ENCODE measurements around the gene TMTC2.
"Not testable (repeated sequence)": the region's sequence is repeated elsewhere in the genome, so short reads cannot be mapped to it uniquely, and the experiment has no call there.

The TMTC2 gene

DNA sequence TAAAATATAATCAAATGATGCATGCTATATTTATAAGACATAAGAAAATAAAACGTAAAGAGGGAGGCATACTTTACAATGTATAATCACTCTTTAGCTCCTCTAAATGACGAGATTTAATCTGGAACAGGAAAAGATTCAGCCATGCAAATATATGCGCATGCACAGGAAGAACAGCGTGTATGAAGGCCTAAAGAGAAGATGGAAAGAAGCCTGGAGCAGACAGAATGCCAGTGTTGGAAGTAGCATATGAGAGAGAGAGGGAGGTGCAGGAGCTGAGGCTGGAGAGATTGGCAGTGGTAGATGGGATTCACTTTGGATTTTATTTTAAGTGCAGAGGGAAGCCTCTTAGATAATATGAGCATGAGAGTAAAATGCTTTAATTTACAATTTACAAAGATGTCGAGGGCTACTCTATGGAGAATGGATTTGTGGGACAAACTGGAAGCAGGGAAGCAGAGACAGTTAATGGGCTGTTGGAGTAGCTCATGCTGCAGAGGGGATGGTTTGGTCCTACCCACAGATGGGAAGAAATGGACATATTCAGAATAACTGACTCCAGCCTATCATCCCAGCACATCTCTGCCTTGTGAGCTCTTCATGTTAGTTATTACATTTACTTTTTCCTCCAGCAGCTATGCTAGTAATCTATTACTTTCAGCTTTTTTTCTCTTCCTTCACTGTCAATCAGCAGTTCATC, 411.1 kb downstream of the TMTC2 start:
- DNase-seq, result no peak

DNA sequence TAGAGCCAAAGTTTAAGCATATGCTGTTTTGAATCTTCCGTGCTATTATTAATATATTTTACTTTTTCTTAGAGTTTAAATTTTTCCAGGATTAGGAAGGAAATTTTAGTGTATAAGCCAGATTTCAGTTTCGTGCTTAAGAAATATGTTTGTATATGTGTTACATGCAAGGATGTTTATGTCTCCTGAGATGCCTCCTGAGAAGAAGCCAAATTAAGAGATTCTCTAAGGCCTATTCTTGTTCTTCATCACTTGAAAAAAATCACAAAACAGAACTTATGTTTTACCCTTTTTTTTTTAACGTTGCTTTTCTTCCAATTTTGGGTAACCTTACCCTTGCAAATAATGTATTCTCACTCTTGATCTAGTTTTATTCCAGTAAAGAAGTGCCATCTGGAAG, 412.7 kb downstream of the TMTC2 start:
- DNase-seq, result no peak

DNA sequence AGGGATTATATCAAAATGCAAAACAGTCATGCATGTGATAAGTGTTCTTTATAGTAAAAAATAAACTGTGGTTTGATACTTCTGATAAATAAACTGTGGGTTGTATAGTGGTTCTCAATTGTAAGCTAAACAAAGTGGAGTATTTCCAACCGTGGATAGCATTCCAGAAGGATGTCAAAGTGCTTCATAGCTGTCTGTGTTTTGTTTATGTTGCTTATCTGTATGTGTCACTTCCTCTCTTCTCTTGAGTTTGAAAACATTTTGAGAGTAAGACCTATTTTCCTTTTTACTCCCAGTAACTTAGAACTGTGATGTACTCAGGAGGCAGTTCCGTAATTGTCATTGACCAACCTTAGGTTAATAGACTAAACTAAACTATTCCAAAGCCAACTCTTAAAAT, 415.8 kb downstream of the TMTC2 start:
- no peak for DNase-seq

DNA sequence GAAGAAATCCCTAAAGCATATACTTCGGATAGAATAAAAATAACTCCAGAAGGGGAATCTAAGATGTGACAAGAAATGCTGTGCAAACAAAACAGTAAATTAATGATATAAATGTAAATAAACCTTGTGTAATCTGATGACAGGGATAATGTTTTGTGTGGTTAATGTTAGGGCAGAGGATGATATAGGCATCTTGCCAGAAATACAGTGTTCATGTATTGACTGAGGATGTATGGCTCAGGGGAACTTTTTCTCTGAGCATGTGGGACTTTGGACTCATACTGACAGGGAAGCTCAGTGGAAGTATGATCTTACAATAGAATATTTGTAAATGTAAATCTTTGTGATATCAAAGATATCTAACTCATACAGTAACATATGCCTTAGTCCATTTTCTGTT, 420.2 kb downstream of the TMTC2 start:
- DNase-seq, result no peak

DNA sequence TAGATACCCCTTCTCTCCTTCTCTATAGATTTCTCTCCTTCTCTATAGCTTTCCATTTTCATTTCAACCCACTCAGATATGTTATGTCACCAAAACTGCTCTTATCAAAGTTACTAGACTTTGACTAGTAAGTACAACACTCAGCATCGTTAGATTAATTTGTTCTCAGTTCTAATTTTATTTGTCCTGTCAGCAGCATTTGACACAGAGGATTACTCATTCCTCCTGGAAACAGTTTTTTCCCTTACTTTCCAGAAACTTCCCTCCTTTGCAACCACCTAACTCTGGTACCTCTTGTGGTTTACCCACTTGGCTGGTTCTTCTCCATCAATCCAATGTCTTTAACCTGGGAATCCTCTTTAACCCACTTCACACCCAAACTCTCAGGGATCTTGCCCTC, 423.7 kb downstream of the TMTC2 start:
- no peak for DNase-seq

DNA sequence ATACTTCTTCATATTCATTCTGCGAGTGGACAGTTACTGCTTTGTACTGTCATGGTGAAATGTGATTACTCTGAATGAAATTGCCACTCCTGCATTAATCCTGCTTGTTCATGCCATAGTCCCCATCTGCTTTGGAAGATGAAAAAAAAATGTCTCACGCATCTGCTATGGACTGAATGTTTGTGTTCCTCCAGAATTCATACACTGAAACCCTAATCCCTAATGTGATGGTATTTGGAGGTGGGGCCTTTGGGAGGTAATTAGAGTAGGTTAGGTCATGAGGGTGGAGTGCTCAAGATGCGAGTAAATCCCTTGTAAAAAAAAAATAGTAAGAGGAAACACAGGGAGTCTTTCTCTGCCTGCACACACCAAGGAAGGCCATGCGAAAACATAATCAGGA, 427.2 kb downstream of the TMTC2 start:
- DNase-seq, result no peak

DNA sequence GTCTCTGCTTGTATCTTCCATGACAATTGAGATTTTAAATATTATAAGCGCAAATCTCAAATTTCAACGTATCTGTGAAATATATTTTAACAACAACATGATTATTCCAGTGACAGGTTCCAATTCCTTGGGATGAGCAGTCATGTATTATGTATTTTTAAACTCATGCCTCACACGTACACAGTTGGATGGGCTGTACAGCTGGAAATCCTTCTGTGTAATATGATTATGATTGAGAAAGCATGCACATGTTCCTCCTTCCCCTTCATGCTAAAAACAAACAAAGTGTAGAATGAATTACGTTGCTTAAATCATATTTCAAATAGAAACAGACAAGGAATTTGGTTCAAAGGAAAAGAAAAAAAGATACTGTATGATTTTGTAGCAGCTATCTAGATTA, 428.3 kb downstream of the TMTC2 start:
- DNase-seq, result no peak

DNA sequence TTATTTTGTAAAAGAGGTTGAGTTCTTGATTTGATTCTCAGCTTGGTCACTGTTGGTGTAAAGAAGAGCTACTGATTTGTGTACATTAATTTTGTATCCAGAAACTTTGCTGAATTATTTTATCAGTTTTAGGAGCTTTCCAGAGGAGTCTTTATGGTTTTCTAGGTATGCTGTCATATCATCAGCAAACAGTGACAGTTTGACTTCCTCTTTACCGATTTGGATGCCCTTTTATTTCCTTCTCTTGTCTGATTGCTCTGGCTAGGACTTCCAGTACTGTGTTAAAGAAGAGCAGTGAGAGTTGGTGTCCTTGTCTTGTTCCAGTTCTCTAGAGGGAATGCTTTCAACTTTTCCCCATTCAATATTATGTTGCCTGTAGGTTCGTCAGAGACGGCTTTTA, 431.2 kb downstream of the TMTC2 start:
- not testable (repeated sequence) for DNase-seq

DNA sequence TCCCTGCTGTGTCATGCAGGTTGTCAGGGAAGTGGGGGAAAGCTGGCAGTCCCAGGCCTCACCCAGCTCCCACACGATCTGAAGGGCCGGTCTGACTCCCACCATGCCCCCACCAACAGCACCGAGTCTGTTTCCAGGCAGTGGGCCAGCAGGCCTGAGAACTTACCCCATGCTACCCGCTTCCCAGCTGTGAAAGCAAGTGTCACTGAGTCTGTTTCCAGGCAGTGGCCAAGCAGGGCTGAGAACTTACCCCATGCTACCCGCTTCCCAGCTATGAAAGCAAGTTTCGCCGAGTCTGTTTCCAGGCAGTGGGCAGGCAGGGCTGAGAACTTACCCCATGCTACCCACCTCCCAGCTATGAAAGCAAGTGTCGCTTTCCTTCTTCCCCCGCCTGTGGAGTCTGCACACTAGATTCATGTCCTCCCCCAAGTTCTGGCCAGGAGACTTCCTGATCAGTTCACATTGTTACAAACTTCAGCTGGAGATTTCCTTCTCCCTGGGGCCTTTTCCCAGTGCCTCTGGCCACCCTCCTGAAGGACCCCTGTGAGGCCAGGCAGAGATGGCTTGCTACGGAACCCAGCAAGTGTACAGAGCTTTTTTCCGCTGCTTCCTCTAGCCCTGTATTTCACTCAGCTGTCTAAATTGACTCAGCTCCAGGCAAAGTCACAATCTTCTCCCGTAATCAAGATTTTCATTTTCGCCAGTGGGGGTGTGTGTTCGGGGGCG, 435.4 kb downstream of the TMTC2 start:
- no peak for DNase-seq

DNA sequence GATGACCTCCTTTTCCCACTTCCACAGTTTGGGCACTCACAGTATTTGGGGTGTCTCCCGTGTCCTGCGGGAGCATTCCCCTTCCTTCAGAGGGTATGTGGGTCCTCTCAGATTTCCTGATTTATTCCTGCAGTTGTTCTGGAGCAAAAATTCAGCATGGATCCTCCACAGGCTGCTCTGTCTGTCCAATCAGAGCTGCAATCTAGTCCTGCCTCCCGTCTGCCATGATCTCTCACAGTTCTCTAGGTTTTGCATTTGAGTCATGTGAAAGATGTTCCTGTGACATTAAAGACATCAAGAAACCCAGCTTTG, 435.9 kb downstream of the TMTC2 start:
- no peak for DNase-seq

DNA sequence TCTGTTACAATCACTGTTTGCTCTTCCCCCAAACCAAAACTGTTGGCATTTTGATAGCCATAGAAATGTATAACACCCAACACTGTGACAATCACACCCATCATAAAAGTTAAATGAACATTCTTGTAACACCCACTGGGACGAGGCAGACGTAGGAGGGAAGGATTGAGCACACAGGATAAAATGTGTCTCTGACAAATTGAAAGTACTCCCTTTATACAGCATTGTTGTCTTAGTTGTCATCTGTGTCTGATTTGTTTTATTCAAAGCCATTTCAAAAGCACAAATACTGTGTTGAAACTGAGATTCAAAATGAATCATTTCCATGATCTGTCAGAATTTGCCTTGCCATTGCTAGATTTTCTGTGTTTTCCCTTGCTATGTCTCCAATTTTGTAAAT, 436.3 kb downstream of the TMTC2 start:
- no peak for DNase-seq

DNA sequence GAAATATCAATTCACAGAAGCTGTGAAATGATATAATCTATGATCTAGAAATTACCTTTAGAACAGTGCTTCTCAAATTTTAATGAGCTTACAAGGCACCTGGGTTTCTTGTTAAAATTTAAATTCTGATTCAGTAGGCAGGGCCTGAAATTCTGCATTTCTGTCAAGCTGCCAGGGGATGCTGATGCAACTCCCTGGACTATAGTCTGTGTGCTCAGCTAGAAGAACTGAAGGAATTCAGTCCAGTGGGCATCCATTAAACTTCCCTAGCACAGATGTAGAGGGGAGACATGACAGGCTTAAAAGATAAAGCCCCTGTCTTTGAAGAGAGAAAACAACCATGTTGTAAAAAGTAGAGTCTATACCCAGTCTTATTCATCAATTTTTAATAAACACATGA, 441.8 kb downstream of the TMTC2 start:
- no peak for DNase-seq

DNA sequence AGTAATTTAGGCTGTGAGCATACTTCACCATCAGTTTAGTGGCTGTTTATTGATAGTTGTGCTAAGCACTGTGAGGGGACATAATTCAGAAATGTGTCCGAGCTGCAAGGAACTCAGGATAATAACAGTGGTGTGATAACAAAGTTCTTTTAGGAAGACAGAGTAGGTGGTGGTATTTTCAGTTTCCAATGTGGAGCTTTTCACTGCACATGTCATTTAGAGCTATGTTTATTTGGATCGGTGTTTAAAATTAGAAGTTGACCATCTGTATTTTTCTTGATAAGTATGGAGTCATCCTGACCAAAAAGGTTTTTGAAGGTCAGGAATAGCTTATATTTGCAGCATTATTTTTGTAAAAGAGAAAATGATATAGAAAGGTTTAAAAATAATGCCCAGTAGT, 443.5 kb downstream of the TMTC2 start:
- DNase-seq, result no peak

DNA sequence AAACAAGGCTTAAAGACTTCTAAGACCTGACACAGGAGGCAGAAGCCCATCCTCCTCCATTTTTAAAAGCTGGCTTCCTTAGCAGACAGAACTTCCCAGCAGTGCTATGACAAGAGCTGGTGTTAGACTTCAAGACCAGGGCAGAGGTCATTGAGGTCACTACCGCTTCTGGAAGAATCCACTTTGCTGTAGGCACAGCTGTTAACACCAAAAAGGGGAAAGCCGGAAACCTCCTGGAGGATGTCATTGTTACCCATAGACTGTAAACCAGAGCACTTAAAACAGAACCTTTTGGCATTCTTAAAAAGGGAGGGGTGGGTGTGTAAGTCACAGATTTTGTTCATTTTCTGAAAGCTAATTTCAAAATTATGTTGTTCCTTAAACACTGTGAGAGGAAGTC, 445.7 kb downstream of the TMTC2 start:
- DNase-seq, result no peak

DNA sequence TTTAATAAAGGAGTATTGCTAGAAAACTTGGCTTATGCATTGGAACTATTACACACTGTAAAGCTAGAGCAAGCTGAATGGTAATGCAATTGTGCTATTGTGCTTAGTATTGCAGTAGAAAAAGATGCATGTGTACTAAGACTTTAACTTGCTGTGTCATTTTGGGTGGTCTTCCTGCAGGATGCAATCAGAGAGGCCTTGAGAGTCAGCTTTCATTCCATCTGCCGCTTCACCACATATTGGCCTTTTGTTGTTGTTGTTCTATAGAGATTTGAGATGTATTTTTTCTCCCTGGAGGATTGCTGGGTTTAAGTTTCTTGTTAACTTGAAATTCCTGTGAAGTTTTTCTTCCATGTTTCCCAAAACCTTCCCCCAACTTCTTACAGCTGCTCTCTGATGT, 449.7 kb downstream of the TMTC2 start:
- DNase-seq, result no peak

DNA sequence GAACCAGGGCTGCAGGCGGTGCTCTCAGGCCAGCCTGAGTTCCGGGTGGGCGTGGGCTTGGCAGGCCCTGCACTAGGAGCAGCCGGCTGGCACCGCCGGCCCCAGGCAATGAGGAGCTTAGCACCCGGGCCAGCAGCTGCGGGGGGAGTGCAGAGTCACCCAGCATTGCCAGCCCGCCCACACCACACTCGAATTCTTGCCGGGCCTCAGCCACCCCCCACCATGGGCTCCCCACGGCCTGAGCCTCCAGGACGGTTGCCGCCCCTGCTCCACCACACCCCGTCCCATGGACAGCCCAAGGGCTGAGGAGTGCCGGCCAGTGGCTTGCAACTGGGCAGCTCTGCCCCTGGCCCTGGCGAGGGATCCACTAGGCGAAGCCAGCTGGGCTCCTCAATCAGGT, 453.4 kb downstream of the TMTC2 start:
- no peak for DNase-seq

DNA sequence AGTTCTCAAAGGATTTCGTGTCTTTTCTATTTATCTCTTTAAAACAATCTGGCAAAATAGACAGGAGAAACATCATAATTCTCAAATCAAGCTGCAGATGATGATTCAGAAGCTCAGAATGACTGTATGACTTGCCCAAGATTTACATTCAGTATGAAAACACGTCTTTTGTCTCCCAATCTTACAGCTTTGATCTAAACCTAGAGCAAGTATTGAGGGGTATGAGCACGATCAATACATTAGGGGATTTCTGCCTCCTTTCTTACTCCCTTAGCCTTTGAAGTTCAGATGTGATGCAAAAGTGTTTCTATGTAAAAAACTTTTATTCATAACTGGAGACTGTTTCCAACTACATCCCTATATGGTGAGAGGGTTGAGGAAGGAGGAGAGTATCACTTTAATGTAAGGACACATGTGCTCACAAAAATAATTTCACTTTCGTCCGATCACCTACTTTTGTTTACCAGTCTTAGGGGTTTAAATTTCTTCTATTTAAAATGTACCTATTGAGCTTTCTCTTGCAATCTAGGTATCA, 454.8 kb downstream of the TMTC2 start:
- DNase-seq, result no peak

DNA sequence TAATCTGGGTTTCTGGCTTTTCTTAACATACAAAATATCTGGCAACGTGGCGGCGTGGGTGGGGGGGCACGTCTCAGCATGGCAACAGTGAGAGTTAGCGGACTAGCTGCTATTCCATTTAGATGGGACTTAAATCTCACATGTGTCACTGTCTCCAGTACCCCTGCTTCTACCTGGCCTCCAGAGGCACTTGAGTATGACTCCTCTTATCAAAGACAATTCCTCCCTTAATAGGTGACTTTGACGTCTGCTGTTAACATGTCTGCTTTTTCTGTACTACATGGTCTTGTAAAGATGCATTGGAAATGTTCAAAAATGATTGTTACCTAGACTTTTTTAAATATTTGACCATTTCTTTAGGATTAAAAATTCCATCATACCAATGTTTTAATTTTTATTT, 456.2 kb downstream of the TMTC2 start:
- DNase-seq, result no peak

DNA sequence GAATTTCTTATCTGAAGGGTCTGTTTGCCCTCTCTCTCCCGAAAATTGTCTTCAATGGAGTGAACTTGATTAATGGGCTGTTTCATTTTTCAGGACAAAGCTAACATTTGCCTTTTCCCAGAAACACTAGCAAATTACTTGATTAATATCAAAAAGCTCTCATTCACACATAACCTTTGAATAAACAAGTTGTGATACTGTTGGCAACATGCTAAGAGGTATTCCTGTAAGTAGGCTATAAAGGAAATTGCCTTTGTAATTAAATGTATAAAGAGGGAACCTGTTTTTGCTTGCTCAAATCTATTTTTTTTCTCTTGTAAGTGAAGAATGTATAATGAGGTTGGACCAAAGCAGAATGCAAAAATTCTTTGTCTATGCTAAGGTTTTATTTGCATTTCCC, 457.2 kb downstream of the TMTC2 start:
- no peak for DNase-seq

DNA sequence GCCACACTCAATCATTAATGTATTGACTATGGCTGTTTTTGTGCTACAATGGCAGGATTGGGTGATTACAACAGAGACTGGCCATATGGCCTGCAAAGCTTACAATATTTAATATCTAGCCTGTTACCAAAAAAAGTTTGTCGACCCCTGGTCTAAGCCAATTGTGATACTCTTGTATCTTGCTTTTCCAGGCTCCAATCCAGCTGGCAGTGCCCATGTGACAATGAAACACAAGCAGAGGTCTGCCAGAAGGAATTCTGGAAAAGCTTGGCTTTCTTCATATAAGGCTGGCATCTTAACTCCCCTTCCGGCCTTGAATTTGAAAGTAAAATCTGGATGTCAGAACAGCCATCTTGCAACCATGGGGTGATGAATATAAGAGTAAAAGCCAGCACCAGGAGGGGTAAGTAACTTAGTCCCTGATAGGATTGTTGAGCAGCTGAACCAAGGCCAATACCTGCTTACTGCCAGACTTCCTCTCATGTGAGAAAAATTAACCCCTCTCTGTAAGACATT, 458.7 kb downstream of the TMTC2 start:
- DNase-seq, result no peak

DNA sequence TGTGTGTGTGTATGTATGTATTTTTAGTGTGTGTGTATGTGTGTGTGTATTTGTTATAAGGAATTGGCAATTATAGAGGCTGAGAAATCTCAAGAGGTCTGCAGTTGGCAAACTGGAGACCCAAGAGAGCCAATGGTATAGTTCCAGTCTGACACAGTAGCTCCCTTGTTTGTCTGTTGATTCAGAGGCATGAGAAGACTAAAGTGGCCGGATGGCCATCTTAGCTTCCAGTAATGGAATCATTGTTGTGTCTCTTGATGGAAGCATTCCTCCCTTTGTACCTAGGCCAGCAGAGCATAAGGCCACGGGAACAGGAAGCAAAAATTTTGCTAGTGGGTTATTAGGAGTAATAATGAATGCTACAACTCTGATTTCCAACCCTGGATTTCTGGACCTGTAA, 460.6 kb downstream of the TMTC2 start:
- no peak for DNase-seq

DNA sequence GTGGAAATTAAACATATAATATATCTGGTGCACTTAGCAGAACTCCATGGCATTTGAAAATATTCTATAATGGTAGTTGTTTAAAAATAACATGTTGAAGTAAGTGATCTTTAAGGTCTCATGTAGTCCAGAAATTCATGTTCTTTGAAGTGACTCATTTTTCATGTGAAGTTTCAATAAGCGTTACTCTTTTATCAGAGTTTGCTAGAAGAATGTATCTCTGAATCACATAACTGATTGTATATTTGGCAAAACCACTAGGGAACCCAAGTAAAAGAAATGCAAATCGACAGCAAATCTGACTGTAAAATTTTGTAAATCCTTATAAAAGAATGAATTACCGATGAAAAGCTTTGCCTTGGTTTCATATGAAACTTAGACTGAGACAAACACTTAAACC, 463.3 kb downstream of the TMTC2 start:
- DNase-seq, result no peak

DNA sequence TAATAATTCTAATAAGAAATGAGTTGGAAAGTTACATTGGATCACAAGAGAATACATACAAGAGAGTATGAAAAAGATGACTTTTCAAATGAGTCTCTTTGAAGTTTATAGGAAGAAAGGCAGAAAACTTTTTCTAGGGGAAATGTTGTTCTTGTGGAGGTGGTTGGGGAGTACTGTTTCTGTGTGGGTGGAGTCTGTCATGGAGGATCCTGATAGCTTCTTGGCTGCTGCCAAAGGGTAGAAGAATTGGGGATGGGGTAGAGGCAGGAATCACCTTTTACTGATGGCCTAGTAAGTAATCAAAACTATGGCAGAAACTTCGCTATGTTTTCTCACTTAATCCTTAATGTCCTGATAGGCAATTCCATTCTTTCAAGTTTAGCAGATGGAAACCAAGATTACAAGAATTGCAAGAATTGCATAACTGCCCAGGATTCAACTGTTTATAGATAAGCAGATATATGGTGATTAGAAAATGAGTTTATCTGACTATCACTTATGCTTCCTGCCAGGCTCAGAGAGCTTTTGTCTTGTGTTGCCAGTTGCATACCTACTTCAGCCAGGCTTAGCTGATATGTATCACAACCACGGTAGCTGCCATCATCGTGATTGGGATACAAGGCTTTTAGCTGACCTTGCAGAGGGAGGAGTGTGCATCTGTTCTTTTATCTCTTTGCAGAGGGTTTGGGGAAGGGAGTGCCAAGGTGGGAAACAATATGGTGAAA, 463.9 kb downstream of the TMTC2 start:
- DNase-seq, result no peak

DNA sequence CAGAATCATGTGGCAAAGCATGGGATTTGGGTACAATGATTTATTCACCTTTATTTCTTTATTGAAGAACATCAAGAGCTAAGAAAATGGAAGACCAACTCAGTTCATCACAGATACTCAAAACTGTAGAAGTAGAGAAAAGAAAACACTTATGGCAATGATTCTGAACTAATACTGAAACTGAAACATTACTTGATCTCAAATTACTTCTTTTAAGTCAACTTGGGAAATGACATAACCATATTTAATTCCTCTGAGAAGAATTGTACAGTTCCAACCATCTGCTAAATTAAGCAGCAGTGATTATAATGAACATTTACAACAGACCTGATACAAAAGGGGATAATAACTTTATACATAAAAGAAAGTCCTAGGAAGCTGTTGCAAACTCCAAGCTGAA, 466.5 kb downstream of the TMTC2 start:
- no peak for DNase-seq
